Ishikawa (cell line): ENCODE results near the gene PKDREJ.

Experiments
- CEBPB ChIP-seq: IDR thresholded peaks from 2 replicates; pipeline ENCODE4 v1.6.1; 2012
- CREB1 ChIP-seq: IDR thresholded peaks from 2 replicates; pipeline ENCODE4 v1.6.1; 2012; ENCODE audit warnings: low read depth
- EGR1 ChIP-seq: IDR thresholded peaks from 2 replicates; pipeline ENCODE4 v1.6.1; 2012
- EP300 ChIP-seq: IDR thresholded peaks from 2 replicates; pipeline ENCODE4 v1.6.1; 2012; ENCODE audit warnings: borderline replicate concordance
- FOXM1 ChIP-seq: IDR thresholded peaks from 2 replicates; pipeline ENCODE4 v1.6.1; 2012; ENCODE audit warnings: low read depth, borderline replicate concordance
- NFIC ChIP-seq: IDR thresholded peaks from 2 replicates; pipeline ENCODE4 v1.6.1; 2012
- RAD21 ChIP-seq: IDR thresholded peaks from 2 replicates; pipeline ENCODE4 v1.6.1; 2012; ENCODE audit warnings: low read depth
- TAF1 ChIP-seq: IDR thresholded peaks from 2 replicates; pipeline ENCODE4 v1.6.1; 2012; ENCODE audit warnings: low read depth, mild to moderate bottlenecking
- TCF12 ChIP-seq: IDR thresholded peaks from 2 replicates; pipeline ENCODE4 v1.6.1; 2012; ENCODE audit warnings: low read depth
- TEAD4 ChIP-seq: IDR thresholded peaks from 2 replicates; pipeline ENCODE4 v1.6.1; 2012
- USF1 ChIP-seq: IDR thresholded peaks from 2 replicates; pipeline ENCODE4 v1.6.1; 2012
- YY1 ChIP-seq: IDR thresholded peaks from 2 replicates; pipeline ENCODE4 v1.6.1; 2012; ENCODE audit warnings: low read depth
- ZBTB7A ChIP-seq: IDR thresholded peaks from 2 replicates; pipeline ENCODE4 v1.6.1; 2012; ENCODE audit warnings: low read depth
- TF ChIP-seq, protein P1 (sequence below): IDR thresholded peaks from 2 replicates; pipeline ENCODE4 v1.6.1; 2012
- TF ChIP-seq, protein P2 (sequence below): IDR thresholded peaks from 2 replicates; pipeline ENCODE4 v1.6.1; 2012; ENCODE audit warnings: low read depth, mild to moderate bottlenecking

PKDREJ gene

GRCh38 chr22:46290843-46291785 is 28.0 kb upstream of the PKDREJ start:
- no peak for TF ChIP-seq TAF1
- TF ChIP-seq CREB1: no peak
- TF ChIP-seq TEAD4: no peak
- TF ChIP-seq, protein P1, sequence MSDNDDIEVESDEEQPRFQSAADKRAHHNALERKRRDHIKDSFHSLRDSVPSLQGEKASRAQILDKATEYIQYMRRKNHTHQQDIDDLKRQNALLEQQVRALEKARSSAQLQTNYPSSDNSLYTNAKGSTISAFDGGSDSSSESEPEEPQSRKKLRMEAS: no peak
- no peak for TF ChIP-seq FOXM1
- TF ChIP-seq CEBPB: no peak
- no peak for TF ChIP-seq TCF12
- TF ChIP-seq USF1: no peak
- TF ChIP-seq, protein P2, sequence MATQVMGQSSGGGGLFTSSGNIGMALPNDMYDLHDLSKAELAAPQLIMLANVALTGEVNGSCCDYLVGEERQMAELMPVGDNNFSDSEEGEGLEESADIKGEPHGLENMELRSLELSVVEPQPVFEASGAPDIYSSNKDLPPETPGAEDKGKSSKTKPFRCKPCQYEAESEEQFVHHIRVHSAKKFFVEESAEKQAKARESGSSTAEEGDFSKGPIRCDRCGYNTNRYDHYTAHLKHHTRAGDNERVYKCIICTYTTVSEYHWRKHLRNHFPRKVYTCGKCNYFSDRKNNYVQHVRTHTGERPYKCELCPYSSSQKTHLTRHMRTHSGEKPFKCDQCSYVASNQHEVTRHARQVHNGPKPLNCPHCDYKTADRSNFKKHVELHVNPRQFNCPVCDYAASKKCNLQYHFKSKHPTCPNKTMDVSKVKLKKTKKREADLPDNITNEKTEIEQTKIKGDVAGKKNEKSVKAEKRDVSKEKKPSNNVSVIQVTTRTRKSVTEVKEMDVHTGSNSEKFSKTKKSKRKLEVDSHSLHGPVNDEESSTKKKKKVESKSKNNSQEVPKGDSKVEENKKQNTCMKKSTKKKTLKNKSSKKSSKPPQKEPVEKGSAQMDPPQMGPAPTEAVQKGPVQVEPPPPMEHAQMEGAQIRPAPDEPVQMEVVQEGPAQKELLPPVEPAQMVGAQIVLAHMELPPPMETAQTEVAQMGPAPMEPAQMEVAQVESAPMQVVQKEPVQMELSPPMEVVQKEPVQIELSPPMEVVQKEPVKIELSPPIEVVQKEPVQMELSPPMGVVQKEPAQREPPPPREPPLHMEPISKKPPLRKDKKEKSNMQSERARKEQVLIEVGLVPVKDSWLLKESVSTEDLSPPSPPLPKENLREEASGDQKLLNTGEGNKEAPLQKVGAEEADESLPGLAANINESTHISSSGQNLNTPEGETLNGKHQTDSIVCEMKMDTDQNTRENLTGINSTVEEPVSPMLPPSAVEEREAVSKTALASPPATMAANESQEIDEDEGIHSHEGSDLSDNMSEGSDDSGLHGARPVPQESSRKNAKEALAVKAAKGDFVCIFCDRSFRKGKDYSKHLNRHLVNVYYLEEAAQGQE: no peak
- TF ChIP-seq NFIC: no peak
- TF ChIP-seq YY1: no peak

GRCh38 chr22:46290121-46290842 is 27.1 kb upstream of the PKDREJ start:
- TF ChIP-seq EGR1: no peak
- no peak for TF ChIP-seq YY1
- no peak for TF ChIP-seq TCF12
- no peak for TF ChIP-seq CEBPB

GRCh38 chr22:46289244-46289891 is 26.2 kb upstream of the PKDREJ start:
- TF ChIP-seq, protein P1: no peak
- TF ChIP-seq TEAD4 (no peak), NFIC (no peak), TCF12 (no peak), FOXM1 (no peak), CEBPB (no peak), USF1 (no peak)

GRCh38 chr22:46288846-46289243 is 25.7 kb upstream of the PKDREJ start:
- no peak for TF ChIP-seq EP300
- TF ChIP-seq CEBPB: no peak
- no peak for TF ChIP-seq TEAD4
- no peak for TF ChIP-seq NFIC
- TF ChIP-seq, protein P1: no peak
- TF ChIP-seq CREB1: no peak
- TF ChIP-seq ZBTB7A: no peak
- no peak for TF ChIP-seq EGR1
- TF ChIP-seq USF1: no peak
- TF ChIP-seq RAD21: no peak
- TF ChIP-seq YY1: no peak
- TF ChIP-seq, protein P2: no peak
- TF ChIP-seq TCF12: no peak
